Body of pancreas (tissue), 4 donors: ENCODE data around the gene TMCO4. TPM values are rescaled to one million over a fixed set of nuclear protein-coding genes. Genes with fewer than 3 reads are reported as not detected.
A peak's percentile ranks its signal among the peaks of the same experiment; 100 is the strongest.

Experiments used
- ATAC-seq: fragments of 150-250 bp; one replicate; pipeline ENCODE4 v1.9.1; 2016
- DNase-seq, 4 donors: peaks; one replicate each; pipeline ENCODE4 v3.0.0-alpha.2; 2019
- H3K27ac ChIP-seq, 4 donors: fragments of 200-600 bp; sonication (generic); 1 replicate in 3 of 4; 2 replicates in 1 of 4; pipeline versions ENCODE4 v1.5.1 to v1.6.1; 2016 to 2019; ENCODE audit warnings: mild to moderate bottlenecking in 1 of 4, mixed read lengths in 1 of 4, moderate library complexity in 1 of 4
- H3K27me3 ChIP-seq, 2 donors: fragments of 200-600 bp; sonication (generic); one replicate each; pipeline ENCODE4 v1.6.0; 2016; ENCODE audit warnings: mild to moderate bottlenecking in 1 of 2
- H3K36me3 ChIP-seq, 2 donors: fragments of 200-600 bp; sonication (generic); replicated peaks in 1 of 2; 2 replicates each; pipeline ENCODE4 v1.5.1; 2016; ENCODE audit warnings: low read depth in 2 of 2; ENCODE audit not compliant: insufficient read depth in 1 of 2
- H3K4me1 ChIP-seq: fragments of 200-600 bp; sonication (generic); one replicate; pipeline ENCODE4 v1.6.0; 2016
- H3K4me3 ChIP-seq, 2 donors: fragments of 200-600 bp; sonication (generic); 1 replicate in 1 of 2; 2 replicates in 1 of 2; pipeline ENCODE4 v1.5.1; 2016 to 2019
- H3K9me3 ChIP-seq, 3 donors: fragments of 200-600 bp; sonication (generic); 1 replicate in 2 of 3; 2 replicates in 1 of 3; pipeline ENCODE4 v1.5.1; 2016
- CTCF ChIP-seq, 7 experiments: fragments of 450-650 bp in 4 of 7; fragments of 200-600 bp in 3 of 7; sonication (generic) in 3 of 7; IDR thresholded peaks; one replicate each; pipeline ENCODE4 v1.5.1; 2016 to 2019; ENCODE audit warnings: antibody characterized with exemption in 7 of 7
- POLR2A ChIP-seq, 3 donors: fragments of 450-650 bp; IDR thresholded peaks; one replicate each; pipeline ENCODE4 v1.6.1; 2016; ENCODE audit warnings: antibody characterized with exemption in 3 of 3, mild to moderate bottlenecking in 2 of 3
- WGBS, 2 donors: methylation state at CpG; one replicate each; pipeline ENCODE4 v1.1.5; 2017; 5-methylcytosine and 5-hydroxymethylcytosine counted together
- intact Hi-C: fragments of 100-400 bp; cut with DNase I; formaldehyde crosslinking; loops from one replicate; pipeline ENCODE4 v1.15.1; 2023
- total RNA-seq, 2 donors: library from RNA; depleted of rRNA; stranded (reverse); fragments of >200 nt; gene quantifications; one replicate each; pipeline ENCODE4 v1.1.0, GENCODE V29; 2016

Gene TMCO4
- total RNA-seq, 2 donors from 2014 or later: 31.3 to 36.3 TPM

DNA sequence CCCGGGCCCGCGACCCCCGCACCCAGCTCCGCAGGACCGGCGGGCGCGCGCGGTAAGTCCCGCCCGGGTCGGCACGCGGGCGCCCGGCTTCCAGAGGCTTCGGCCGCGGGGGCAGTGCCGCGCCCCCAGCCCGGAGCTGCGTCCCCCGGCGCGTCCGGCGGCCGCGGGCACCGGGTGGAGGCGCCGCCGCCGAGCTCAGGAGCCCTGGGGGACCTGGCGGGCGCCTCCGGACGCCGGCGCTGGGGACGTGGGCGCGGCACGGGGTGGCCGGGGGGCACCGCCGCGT is 155.4 kb downstream of the TMCO4 start:
- no peaks in the 10 kb centered on the region for H3K9me3 ChIP-seq
- H3K36me3 ChIP-seq: no peaks in the 10 kb centered on the region
- DNase-seq (no peak), ATAC-seq (peak; percentile 25)
- peaks cover 18% of the 10 kb centered on the region for H3K4me1 ChIP-seq
- no peaks in the 10 kb centered on the region for H3K27me3 ChIP-seq
- H3K27ac ChIP-seq: peak overlapping the region; percentile 20 to 76 (median 71)
- WGBS, 2 donors: 1% methylated on average over 34 of the region's 51 CpGs; no CpG with 5 or more reads in 1 of the 2 donors
- no peak overlapping the region for H3K4me3 ChIP-seq
- TF ChIP-seq CTCF (IDR thresholded peaks at IDR 0.05) (no peak), POLR2A (IDR thresholded peaks at IDR 0.05) (no peak)
- intact Hi-C loops: no loop called here

- peak; percentile 41 to 60 (median 46) for DNase-seq
- intact Hi-C loops: no loop called here
- 2 to 32% methylated on average over 7 to 86 of the region's 90 CpGs for WGBS, 2 donors
Measured at GRCh38 chr1:19643602-19644394, 155.9 kb downstream of the TMCO4 start, which contains the start of gene NBL1. NBL1 (plus strand) TSS chr1:19644311; CDS start chr1:19655031, 10,720 bp downstream.

GRCh38 chr1:19643121-19643520 is 156.6 kb downstream of the TMCO4 start:
- H3K36me3 ChIP-seq: no peaks in the 10 kb centered on the region
- H3K4me1 ChIP-seq: peaks cover 18% of the 10 kb centered on the region
- DNase-seq (no peak), ATAC-seq (no peak)
- intact Hi-C loops: no loop called here
- H3K4me3 ChIP-seq: no peak overlapping the region
- WGBS, 2 donors: 47 to 63% methylated on average over 7 of the region's 7 CpGs
- no peaks in the 10 kb centered on the region for H3K27me3 ChIP-seq
- peak overlapping the region in 1 of 4 donors; percentile 66 for H3K27ac ChIP-seq
- H3K9me3 ChIP-seq: no peaks in the 10 kb centered on the region
- no peak for TF ChIP-seq CTCF (IDR thresholded peaks at IDR 0.05)
- TF ChIP-seq POLR2A (IDR thresholded peaks at IDR 0.05): no peak

More at GRCh38 chr1:19643602-19644394, 155.9 kb downstream of the TMCO4 start, which contains the start of gene NBL1:
- H3K9me3 ChIP-seq: no peaks in the 10 kb centered on the region
- no peaks in the 10 kb centered on the region for H3K36me3 ChIP-seq
- peak; percentile 77 for ATAC-seq
- no peaks in the 10 kb centered on the region for H3K27me3 ChIP-seq
- TF ChIP-seq CTCF (IDR thresholded peaks at IDR 0.05) (no peak), POLR2A (IDR thresholded peaks at IDR 0.05) (no peak)
- H3K4me1 ChIP-seq: peaks cover 18% of the 10 kb centered on the region
- H3K27ac ChIP-seq: peak within 1 kb of the TSS; percentile 20 to 76 (median 71)
- peak within 1 kb of the TSS; percentile 9 to 47 for H3K4me3 ChIP-seq

DNA sequence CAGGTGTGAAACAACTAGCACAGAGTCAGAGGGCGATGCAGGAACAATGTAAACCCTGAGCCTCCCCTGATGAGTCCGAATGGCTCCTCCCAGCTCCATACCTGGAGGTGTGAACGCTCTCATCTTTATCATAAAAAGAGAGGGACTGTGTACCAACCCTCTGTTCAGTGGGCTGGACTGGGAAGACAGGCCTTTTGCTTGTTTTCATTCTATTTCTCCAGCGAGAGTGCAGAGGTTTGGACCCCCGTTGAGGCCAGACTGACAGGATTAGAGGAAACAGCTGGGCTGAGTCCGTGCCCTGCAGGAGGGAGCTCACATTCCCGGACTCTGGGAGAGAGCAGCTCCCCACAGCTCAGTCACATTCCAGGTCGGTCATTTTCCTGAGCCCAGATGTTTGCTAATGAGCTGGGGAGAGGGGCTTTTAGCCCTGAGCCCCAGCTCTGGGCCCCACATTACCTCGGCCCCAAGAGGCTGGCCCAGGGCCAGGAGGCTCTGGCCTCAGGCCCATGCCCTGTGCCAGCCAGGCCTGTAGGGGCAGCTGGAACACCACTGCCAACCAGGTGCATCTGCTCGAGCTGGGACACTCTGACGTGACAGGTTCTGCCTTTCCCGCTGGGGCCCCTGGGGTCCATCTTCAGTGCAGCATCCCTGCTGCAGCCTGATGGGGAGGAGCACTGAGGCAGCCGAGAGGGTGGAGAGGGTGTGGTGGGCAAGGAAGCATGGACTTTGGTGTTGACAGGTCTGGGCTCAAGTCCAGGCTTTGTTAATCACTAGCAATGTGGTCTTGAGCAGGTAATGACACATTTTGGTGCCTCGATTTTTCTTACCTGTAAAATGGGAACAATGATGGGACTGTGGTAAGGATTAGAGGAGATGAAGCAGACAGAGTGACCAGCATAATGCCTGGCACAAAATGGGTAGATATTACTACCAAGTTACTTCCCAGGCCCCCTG is 159.1 kb downstream of the TMCO4 start:
- no peak overlapping the region for H3K4me3 ChIP-seq
- intact Hi-C loops: no loop called here
- no peak for TF ChIP-seq POLR2A (IDR thresholded peaks at IDR 0.05)
- TF ChIP-seq CTCF (IDR thresholded peaks at IDR 0.05): no peak
- peaks cover 18% of the 10 kb centered on the region for H3K4me1 ChIP-seq
- 39 to 41% methylated on average over 9 to 14 of the region's 14 CpGs for WGBS, 2 donors
- ATAC-seq (no peak), DNase-seq (peak in 1 of 4 donors; percentile 29)
- peak overlapping the region in 2 of 4 donors; percentile 14 to 39 for H3K27ac ChIP-seq
- H3K9me3 ChIP-seq: no peaks in the 10 kb centered on the region
- no peaks in the 10 kb centered on the region for H3K27me3 ChIP-seq
- no peaks in the 10 kb centered on the region for H3K36me3 ChIP-seq
